Measurements from ENCODE around the gene CENPP.

Gene CENPP

GRCh38 chr9:92313624-92314012, 12.1 kb upstream of the CENPP start:
- DNase-seq (ENCODE audit: low read depth): no peak

GRCh38 chr9:92315456-92315855, 10.3 kb upstream of the CENPP start:
- DNase-seq (ENCODE audit: low read depth): no peak

- no peak for DNase-seq (ENCODE audit: low read depth)
These were observed 1.3 kb upstream of the CENPP start for GRCh38 chr9:92324431-92324830.

- DNase-seq (ENCODE audit: low read depth): no peak
These were observed 874 bp upstream of the CENPP start for GRCh38 chr9:92324889-92325268.

- DNase-seq (ENCODE audit: low read depth): no peak
These were observed 293 bp downstream of the CENPP start for GRCh38 chr9:92325991-92326500.

GRCh38 chr9:92327283-92327850, 1.6 kb downstream of the CENPP start:
- no peak for DNase-seq (ENCODE audit: low read depth)

GRCh38 chr9:92328225-92328624, 2.5 kb downstream of the CENPP start:
- no peak for DNase-seq (ENCODE audit: low read depth)

GRCh38 chr9:92332577-92333281, 7.0 kb downstream of the CENPP start:
- DNase-seq (ENCODE audit: low read depth): no peak

GRCh38 chr9:92333282-92333634, 7.5 kb downstream of the CENPP start:
- DNase-seq (ENCODE audit: low read depth): no peak

GRCh38 chr9:92341578-92341977, 15.8 kb downstream of the CENPP start:
- DNase-seq (ENCODE audit: low read depth): no peak

- DNase-seq (ENCODE audit: low read depth): no peak
These were observed 17.2 kb downstream of the CENPP start for GRCh38 chr9:92342825-92343488.

GRCh38 chr9:92345582-92345981, 19.8 kb downstream of the CENPP start:
- no peak for DNase-seq (ENCODE audit: low read depth)

GRCh38 chr9:92349771-92350739, 24.3 kb downstream of the CENPP start:
- no peak for DNase-seq (ENCODE audit: low read depth)

GRCh38 chr9:92350740-92351133, 25.0 kb downstream of the CENPP start:
- no peak for DNase-seq (ENCODE audit: low read depth)

GRCh38 chr9:92353051-92353450, 27.3 kb downstream of the CENPP start:
- no peak for DNase-seq (ENCODE audit: low read depth)

GRCh38 chr9:92359394-92359995, 33.7 kb downstream of the CENPP start:
- no peak for DNase-seq (ENCODE audit: low read depth)

- no peak for DNase-seq (ENCODE audit: low read depth)
These were observed 34.3 kb downstream of the CENPP start for GRCh38 chr9:92360083-92360482.

GRCh38 chr9:92369075-92369474, 43.3 kb downstream of the CENPP start:
- DNase-seq (ENCODE audit: low read depth): no peak

GRCh38 chr9:92373167-92373566, 47.4 kb downstream of the CENPP start:
- no peak for DNase-seq (ENCODE audit: low read depth)

GRCh38 chr9:92377876-92378275, 52.1 kb downstream of the CENPP start:
- no peak for DNase-seq (ENCODE audit: low read depth)

- DNase-seq (ENCODE audit: low read depth): no peak
These were observed 53.3 kb downstream of the CENPP start for GRCh38 chr9:92378865-92379560.

All from stimulated activated CD8-positive, alpha-beta memory T cell treated with anti-CD3 and anti-CD28 coated beads, Interleukin-12 subunit alpha, Interleukin-12 subunit beta, amount 100 ng/mL, for 4 hours (primary cell).